ENCODE measurements around the gene SLC25A11.

SLC25A11 gene

GRCh38 chr17:4903051-4903818, 36.6 kb downstream of the SLC25A11 start, which contains the start of gene CHRNE:
CHRNE (minus strand) TSS chr17:4903098; CDS start chr17:4903063, 35 bp downstream.
- peaks cover 4% of the 10 kb centered on the region; the same call in 1 of the 2 replicates for H3F3A ChIP-seq (ENCODE audit: insufficient read depth)
- H3K9me3 ChIP-seq (ENCODE audit: insufficient read depth, low read length) = no peaks in the 10 kb centered on the region
- no peak within 1 kb of the TSS for H3K27ac ChIP-seq (ENCODE audit: low read depth, low read length)
- H3K4me2 ChIP-seq (ENCODE audit: low read depth, low read length, poor library complexity, severe bottlenecking) = peak within 1 kb of the TSS; percentile 27
- no peak within 1 kb of the TSS for H3K4me3 ChIP-seq (ENCODE audit: insufficient read depth, low read length, poor library complexity, severe bottlenecking)
- no peak for TF ChIP-seq EZH2phosphoT487 (conservative IDR thresholded peaks at IDR 0.05; ENCODE audit: low read length)
- TF ChIP-seq CTCF (IDR thresholded peaks at IDR 0.05; ENCODE audit: insufficient read depth, low read length, poor library complexity, severe bottlenecking) = peak; percentile 84
- no peak within 1 kb of the TSS for H3K9ac ChIP-seq (ENCODE audit: low read length)
- no peaks in the 10 kb centered on the region for H3K27me3 ChIP-seq (ENCODE audit: low read length)
- no peaks in the 10 kb centered on the region for H4K20me1 ChIP-seq (ENCODE audit: low read depth, low read length)
- no peaks in the 10 kb centered on the region for H3K9me2 ChIP-seq (replicated peaks; ENCODE audit: insufficient read depth, low read length)
- no peaks in the 10 kb centered on the region for H3K79me2 ChIP-seq (ENCODE audit: insufficient read depth, low read length)
- H3K36me3 ChIP-seq (ENCODE audit: low read length) = no peaks in the 10 kb centered on the region
- no peak within 1 kb of the TSS for H2AFZ ChIP-seq (ENCODE audit: low read depth, low read length, severe bottlenecking)

GRCh38 chr17:4902540-4902939, 37.3 kb downstream of the SLC25A11 start:
- Histone ChIP-seq H4K20me1 (ENCODE audit: low read depth, low read length) (no peaks in the 10 kb centered on the region), H3K9me2 (replicated peaks; ENCODE audit: insufficient read depth, low read length) (no peaks in the 10 kb centered on the region), H3K27ac (ENCODE audit: low read depth, low read length) (no peak overlapping the region), H3K4me2 (ENCODE audit: low read depth, low read length, poor library complexity, severe bottlenecking) (no peak overlapping the region), H3F3A (ENCODE audit: insufficient read depth) (peaks cover 5% of the 10 kb centered on the region; the same call in 1 of the 2 replicates), H3K9ac (ENCODE audit: low read length) (no peak overlapping the region), H3K9me3 (ENCODE audit: insufficient read depth, low read length) (no peaks in the 10 kb centered on the region), H3K36me3 (ENCODE audit: low read length) (no peaks in the 10 kb centered on the region), H2AFZ (ENCODE audit: low read depth, low read length, severe bottlenecking) (no peak overlapping the region), H3K79me2 (ENCODE audit: insufficient read depth, low read length) (no peaks in the 10 kb centered on the region), H3K4me3 (ENCODE audit: insufficient read depth, low read length, poor library complexity, severe bottlenecking) (no peak overlapping the region), H3K27me3 (ENCODE audit: low read length) (no peaks in the 10 kb centered on the region)
- TF ChIP-seq EZH2phosphoT487 (conservative IDR thresholded peaks at IDR 0.05; ENCODE audit: low read length) (no peak), CTCF (IDR thresholded peaks at IDR 0.05; ENCODE audit: insufficient read depth, low read length, poor library complexity, severe bottlenecking) (no peak)

DNA sequence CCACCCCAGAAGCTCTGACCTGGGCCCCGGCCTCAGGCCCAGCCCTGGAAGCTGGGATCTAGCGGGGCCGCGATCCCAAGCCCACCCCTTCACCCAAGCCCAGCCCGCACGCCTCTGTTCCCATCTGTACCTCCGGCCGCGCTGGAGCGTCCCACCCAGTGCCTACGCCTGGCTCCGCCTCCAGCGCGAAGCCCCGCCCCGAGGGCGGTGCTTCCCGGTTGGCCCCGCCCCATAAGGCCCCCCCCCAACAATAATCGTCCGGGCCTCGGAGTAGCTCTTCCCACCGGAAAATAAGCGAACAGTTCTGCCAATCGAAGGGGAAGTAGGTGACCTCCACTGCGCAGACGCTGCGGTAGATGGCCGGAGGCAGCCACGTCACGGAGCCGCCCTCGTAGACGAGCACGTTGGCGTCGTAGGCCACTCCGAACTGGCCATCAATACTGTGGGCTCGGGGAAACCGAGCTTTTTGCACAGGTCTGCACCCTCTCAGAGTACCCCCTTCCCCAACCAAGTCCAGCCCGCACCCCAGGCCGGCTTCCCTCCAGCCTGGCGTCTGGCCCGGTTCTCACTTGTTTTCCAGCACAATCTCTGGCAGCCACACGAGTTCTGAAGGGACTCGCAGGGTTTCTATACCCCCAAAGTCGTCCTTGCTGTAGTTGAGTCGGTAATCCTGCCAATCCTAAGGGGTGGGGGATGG, 38.0 kb downstream of the SLC25A11 start:
- Histone ChIP-seq H3K36me3 (ENCODE audit: low read length) (no peaks in the 10 kb centered on the region), H3K27ac (ENCODE audit: low read depth, low read length) (no peak overlapping the region), H3K9ac (ENCODE audit: low read length) (no peak overlapping the region), H3K79me2 (ENCODE audit: insufficient read depth, low read length) (no peaks in the 10 kb centered on the region), H3K9me2 (replicated peaks; ENCODE audit: insufficient read depth, low read length) (no peaks in the 10 kb centered on the region), H3K4me2 (ENCODE audit: low read depth, low read length, poor library complexity, severe bottlenecking) (no peak overlapping the region), H3K9me3 (ENCODE audit: insufficient read depth, low read length) (no peaks in the 10 kb centered on the region), H3K4me3 (ENCODE audit: insufficient read depth, low read length, poor library complexity, severe bottlenecking) (no peak overlapping the region), H3K27me3 (ENCODE audit: low read length) (no peaks in the 10 kb centered on the region), H4K20me1 (ENCODE audit: low read depth, low read length) (no peaks in the 10 kb centered on the region), H3F3A (ENCODE audit: insufficient read depth) (peaks cover 5% of the 10 kb centered on the region; the same call in 1 of the 2 replicates), H2AFZ (ENCODE audit: low read depth, low read length, severe bottlenecking) (no peak overlapping the region)
- TF ChIP-seq EZH2phosphoT487 (conservative IDR thresholded peaks at IDR 0.05; ENCODE audit: low read length) = no peak
- TF ChIP-seq CTCF (IDR thresholded peaks at IDR 0.05; ENCODE audit: insufficient read depth, low read length, poor library complexity, severe bottlenecking) = no peak
